Adipocyte (in vitro differentiated cells): ENCODE measurements around the gene TPPP2.
"Not testable (repeated sequence)": the region's sequence is repeated elsewhere in the genome, so short reads cannot be mapped to it uniquely, and the experiment has no call there.

Experiments
- DNase-seq: peaks from one replicate; pipeline ENCODE4 v3.0.0-alpha.2; 2015; ENCODE audit warnings: low read depth
- H3K27me3 ChIP-seq: replicated peaks from 2 replicates; pipeline ENCODE4 v1.7.0; 2013; ENCODE audit warnings: mild to moderate bottlenecking, low read length, moderate library complexity; ENCODE audit not compliant: control insufficient read depth, insufficient read depth
- H3K36me3 ChIP-seq: 2 replicates; pipeline ENCODE4 v1.7.0; 2013; ENCODE audit warnings: low read length, mild to moderate bottlenecking, moderate library complexity; ENCODE audit not compliant: control insufficient read depth, insufficient read depth, severe bottlenecking
- H3K4me1 ChIP-seq: 2 replicates; pipeline ENCODE4 v1.7.0; 2013; ENCODE audit warnings: mild to moderate bottlenecking, low read length, moderate library complexity; ENCODE audit not compliant: control insufficient read depth, insufficient read depth
- H3K4me3 ChIP-seq: 2 replicates; pipeline ENCODE4 v1.7.0; 2013; ENCODE audit warnings: mild to moderate bottlenecking, low read length, moderate library complexity
- H3K9ac ChIP-seq: 2 replicates; pipeline ENCODE4 v1.7.0; 2013; ENCODE audit warnings: mild to moderate bottlenecking, low read length, moderate library complexity
- H3K9me3 ChIP-seq: 2 replicates; pipeline ENCODE4 v1.7.0; 2013; ENCODE audit warnings: mild to moderate bottlenecking, low read length, moderate library complexity; ENCODE audit not compliant: control insufficient read depth

The TPPP2 gene

DNA sequence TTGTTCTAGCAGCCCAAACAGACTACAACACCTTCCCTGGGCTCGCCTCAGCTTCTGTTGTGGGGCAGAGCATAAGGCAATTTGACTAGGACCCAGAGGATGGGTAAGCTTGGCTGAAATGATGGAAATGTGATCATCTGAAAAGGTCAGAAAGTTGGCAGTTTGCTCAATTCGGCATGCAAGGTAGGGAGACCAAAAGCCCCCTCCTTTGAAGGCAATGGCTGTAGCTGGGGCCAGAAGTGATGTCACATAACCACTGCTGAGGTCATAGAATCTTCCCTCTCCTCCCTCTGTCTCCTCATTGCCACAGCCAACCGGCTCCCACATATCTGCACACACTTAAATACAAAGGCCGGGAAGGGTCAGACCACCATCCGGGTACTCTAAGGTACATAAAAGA, at the start of gene TPPP2:
Gene TPPP2, plus strand, starts transcription at position 301 of the 400 bp plus-strand sequence. CDS start 365 bp downstream, outside the sequence.
- no peak within 1 kb of the TSS for H3K4me3 ChIP-seq
- no peak within 1 kb of the TSS for H3K9ac ChIP-seq
- H3K27me3 ChIP-seq: peaks cover 34% of the 10 kb centered on the region
- DNase-seq: no peak
- no peaks in the 10 kb centered on the region for H3K36me3 ChIP-seq
- no peaks in the 10 kb centered on the region for H3K4me1 ChIP-seq
- H3K9me3 ChIP-seq: no peaks in the 10 kb centered on the region

DNA sequence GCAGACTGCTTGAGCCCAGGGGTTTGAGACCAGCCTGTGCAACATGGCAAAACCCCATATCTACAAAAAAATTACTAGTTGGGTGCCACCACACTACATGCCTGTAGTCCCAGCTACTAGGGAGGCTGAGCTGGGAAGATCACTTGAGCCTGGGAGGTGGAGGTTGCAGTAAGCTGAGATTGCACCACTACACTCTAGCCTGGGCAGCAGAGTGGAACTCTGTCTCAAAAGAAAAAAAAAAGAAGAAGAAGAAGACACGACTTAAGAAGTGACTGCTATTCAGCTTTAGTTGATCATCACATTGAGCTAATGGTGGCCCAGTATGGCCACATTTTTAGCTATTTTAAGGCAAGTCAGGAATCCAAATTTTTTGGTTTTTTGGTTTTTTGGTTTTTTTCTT, 49.1 kb upstream of the TPPP2 start:
- H3K36me3 ChIP-seq: no peaks in the 10 kb centered on the region
- no peak overlapping the region for H3K4me3 ChIP-seq
- H3K27me3 ChIP-seq: no peaks in the 10 kb centered on the region
- no peak overlapping the region for H3K9ac ChIP-seq
- DNase-seq: no peak
- H3K4me1 ChIP-seq: peaks cover 15% of the 10 kb centered on the region
- no peaks in the 10 kb centered on the region for H3K9me3 ChIP-seq

DNA sequence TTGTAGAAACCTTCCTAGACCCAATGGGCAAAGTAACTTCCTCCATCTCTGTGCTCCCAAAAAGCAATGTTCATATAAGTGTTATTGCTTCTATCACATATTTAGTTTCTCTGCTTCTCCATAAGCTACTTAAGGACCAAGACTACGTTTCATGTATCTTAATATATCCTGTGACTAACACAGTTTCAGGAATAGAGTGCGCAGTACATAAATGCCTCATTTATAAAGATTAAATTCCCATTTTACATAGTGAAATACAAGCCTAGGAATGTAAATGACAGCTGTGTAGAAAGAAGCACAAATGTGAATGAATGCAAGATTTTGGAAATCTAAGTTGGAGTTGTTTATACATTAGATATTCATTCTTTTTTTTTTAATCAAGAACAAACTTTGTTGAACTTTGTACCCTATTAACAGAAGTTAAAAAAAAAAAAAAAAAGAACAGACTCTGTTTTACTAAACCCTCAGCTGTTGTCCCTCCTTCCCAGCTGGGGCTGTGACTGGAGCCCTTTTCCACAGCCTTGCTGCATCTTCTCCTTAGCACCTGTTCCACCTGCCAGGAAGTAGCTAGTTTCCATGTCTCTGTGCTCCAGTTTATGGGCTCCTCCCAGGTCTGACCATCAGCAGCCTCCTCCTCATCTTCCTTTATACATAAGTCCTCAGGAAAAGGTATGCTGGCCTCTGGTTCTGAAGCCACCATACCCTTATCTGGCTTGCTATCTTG, 47.2 kb upstream of the TPPP2 start:
- Histone ChIP-seq H3K36me3 (no peaks in the 10 kb centered on the region), H3K4me3 (no peak overlapping the region), H3K27me3 (no peaks in the 10 kb centered on the region), H3K9ac (no peak overlapping the region), H3K9me3 (no peaks in the 10 kb centered on the region), H3K4me1 (peaks cover 28% of the 10 kb centered on the region)
- DNase-seq: no peak

- peaks cover 44% of the 10 kb centered on the region for H3K4me1 ChIP-seq
- H3K27me3 ChIP-seq, DNase-seq, H3K4me3 ChIP-seq, H3K36me3 ChIP-seq, H3K9me3 ChIP-seq, H3K9ac ChIP-seq: not testable (repeated sequence)
These were observed 44.4 kb upstream of the TPPP2 start for GRCh38 chr14:20985650-20986049.

GRCh38 chr14:20986811-20987210, 43.2 kb upstream of the TPPP2 start:
- H3K36me3 ChIP-seq: no peaks in the 10 kb centered on the region
- no peaks in the 10 kb centered on the region for H3K27me3 ChIP-seq
- no peak overlapping the region for H3K4me3 ChIP-seq
- peak; percentile 91 for DNase-seq
- no peaks in the 10 kb centered on the region for H3K9me3 ChIP-seq
- peaks cover 51% of the 10 kb centered on the region for H3K4me1 ChIP-seq
- H3K9ac ChIP-seq: no peak overlapping the region

- no peaks in the 10 kb centered on the region for H3K27me3 ChIP-seq
- H3K4me3 ChIP-seq: peak overlapping the region; percentile 72
- no peak for DNase-seq
- no peaks in the 10 kb centered on the region for H3K9me3 ChIP-seq
- peaks cover 49% of the 10 kb centered on the region for H3K4me1 ChIP-seq
- H3K36me3 ChIP-seq: peaks cover 17% of the 10 kb centered on the region
- H3K9ac ChIP-seq: peak overlapping the region; percentile 83
These were observed 41.1 kb upstream of the TPPP2 start for GRCh38 chr14:20988717-20989470.

- H3K9ac ChIP-seq: peak overlapping the region; percentile 83
- peak overlapping the region; percentile 94 for H3K4me3 ChIP-seq
- no peaks in the 10 kb centered on the region for H3K27me3 ChIP-seq
- peaks cover 23% of the 10 kb centered on the region for H3K36me3 ChIP-seq
- no peaks in the 10 kb centered on the region for H3K9me3 ChIP-seq
- H3K4me1 ChIP-seq: peaks cover 44% of the 10 kb centered on the region
- DNase-seq: no peak
These were observed 40.6 kb upstream of the TPPP2 start for GRCh38 chr14:20989471-20989786.

DNA sequence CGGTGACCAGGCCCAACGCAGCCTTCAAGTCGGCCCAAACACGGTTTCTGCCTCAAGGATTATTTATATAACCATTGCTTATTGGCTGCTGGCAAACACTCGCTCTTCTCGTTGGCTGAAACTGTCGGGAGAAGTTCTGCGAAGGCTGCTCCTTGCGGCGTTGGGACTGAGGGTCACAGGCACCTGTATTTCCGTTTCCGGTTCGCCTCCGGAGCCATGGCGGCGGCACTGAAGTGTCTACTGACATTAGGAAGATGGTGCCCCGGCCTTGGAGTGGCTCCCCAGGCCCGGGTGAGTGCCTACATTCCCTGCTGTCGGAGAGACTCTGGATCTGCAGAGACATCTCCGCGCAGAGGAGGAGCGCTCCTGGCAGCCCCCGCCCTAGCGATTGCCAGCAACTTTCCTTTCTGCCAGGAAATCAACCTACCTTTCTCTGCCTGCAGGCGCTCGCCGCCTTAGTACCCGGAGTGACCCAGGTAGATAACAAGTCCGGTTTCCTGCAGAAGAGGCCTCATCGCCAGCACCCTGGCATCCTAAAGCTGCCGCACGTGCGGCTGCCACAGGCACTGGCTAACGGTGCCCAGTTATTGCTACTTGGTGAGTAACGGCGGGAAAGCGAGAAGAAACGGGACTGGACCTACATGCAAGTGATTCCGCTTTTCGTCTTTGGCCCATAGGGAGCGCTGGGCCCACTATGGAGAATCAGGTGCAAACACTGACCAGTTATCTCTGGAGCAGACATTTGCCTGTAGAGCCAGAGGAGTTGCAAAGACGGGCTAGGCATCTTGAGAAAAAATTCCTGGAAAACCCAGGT, 40.0 kb upstream of the TPPP2 start, which contains the start of gene METTL17:
Gene METTL17, plus strand, starts transcription at position 194 of the 814 bp plus-strand sequence. Its CDS starts 23 bp downstream, at position 217.
- DNase-seq: peak; percentile 98
- H3K4me1 ChIP-seq: peaks cover 40% of the 10 kb centered on the region
- no peaks in the 10 kb centered on the region for H3K27me3 ChIP-seq
- H3K36me3 ChIP-seq: peaks cover 28% of the 10 kb centered on the region
- peak within 1 kb of the TSS; percentile 91 for H3K9ac ChIP-seq
- no peaks in the 10 kb centered on the region for H3K9me3 ChIP-seq
- peak within 1 kb of the TSS; percentile 94 for H3K4me3 ChIP-seq

- no peaks in the 10 kb centered on the region for H3K27me3 ChIP-seq
- no peak overlapping the region for H3K4me3 ChIP-seq
- H3K9ac ChIP-seq: no peak overlapping the region
- no peak for DNase-seq
- peaks cover 16% of the 10 kb centered on the region for H3K4me1 ChIP-seq
- no peaks in the 10 kb centered on the region for H3K9me3 ChIP-seq
- peaks cover 55% of the 10 kb centered on the region for H3K36me3 ChIP-seq
These were observed 33.5 kb upstream of the TPPP2 start for GRCh38 chr14:20996521-20996920.

GRCh38 chr14:20997115-20997514, 32.9 kb upstream of the TPPP2 start:
- H3K4me1 ChIP-seq: peaks cover 16% of the 10 kb centered on the region
- H3K9ac ChIP-seq: no peak overlapping the region
- no peaks in the 10 kb centered on the region for H3K27me3 ChIP-seq
- peaks cover 53% of the 10 kb centered on the region for H3K36me3 ChIP-seq
- H3K4me3 ChIP-seq: no peak overlapping the region
- H3K9me3 ChIP-seq: no peaks in the 10 kb centered on the region
- no peak for DNase-seq

DNA sequence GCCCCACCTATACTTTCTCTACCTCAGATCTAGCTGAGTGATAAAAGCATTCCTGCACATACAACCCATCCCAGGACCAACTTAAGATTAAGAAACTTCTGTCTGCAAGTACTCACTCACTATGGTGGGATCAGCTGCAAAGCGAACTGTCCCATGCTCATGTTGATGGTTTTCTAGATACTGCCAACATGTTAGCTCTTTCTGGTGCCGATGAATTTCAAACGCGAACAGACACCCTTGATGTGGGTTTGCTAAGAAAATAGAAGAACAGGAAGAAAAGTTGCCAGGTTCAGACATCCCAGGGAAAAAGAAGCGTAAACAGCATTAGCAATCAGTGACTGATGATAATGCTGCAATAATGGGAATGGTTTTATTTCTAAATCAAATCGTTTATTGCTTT, 32.5 kb upstream of the TPPP2 start:
- H3K36me3 ChIP-seq: peaks cover 48% of the 10 kb centered on the region
- H3K4me1 ChIP-seq: peaks cover 16% of the 10 kb centered on the region
- H3K27me3 ChIP-seq: no peaks in the 10 kb centered on the region
- H3K9ac ChIP-seq: no peak overlapping the region
- no peak overlapping the region for H3K4me3 ChIP-seq
- no peak for DNase-seq
- no peaks in the 10 kb centered on the region for H3K9me3 ChIP-seq
